Measurements from ENCODE around the gene CD58. TPM values are rescaled to one million over a fixed set of nuclear protein-coding genes. Genes with fewer than 3 reads are reported as not detected.
A peak's percentile ranks its signal among the peaks of the same experiment; 100 is the strongest.
"Not testable (repeated sequence)": the region's sequence is repeated elsewhere in the genome, so short reads cannot be mapped to it uniquely, and the experiment has no call there.

The CD58 gene
- total and polyA plus RNA-seq, 9 of the 15 experiments (the other 6 are each of a cell fraction or from before 2014, with no cell fraction given), result 18.1 to 113 (median 37.4) TPM

DNA sequence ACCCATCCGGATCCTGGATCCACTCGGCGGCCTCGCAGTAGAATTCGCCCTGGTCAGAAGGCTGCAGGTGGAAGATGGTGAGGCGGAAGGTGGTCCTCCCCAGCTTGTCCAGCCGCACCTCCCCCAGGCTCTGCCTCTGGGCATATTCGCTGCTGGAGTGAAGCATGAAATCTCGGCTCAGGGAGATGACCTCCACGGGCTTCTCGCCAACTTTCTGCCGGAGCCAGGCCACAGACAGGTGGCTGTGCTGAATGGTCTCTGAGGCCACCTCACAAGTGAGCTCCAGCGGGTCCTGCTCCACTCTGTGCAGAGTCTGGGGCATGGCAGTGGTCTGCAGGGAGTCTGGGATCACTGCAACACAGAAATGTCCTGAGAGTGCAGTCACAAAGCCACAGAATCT lies 43.0 kb upstream of the CD58 start:
- in situ Hi-C loops (cut with MboI); DNase-seq (ENCODE audit: extremely low read depth in 1 of 4, low spot score in 3 of 4); CTCF ChIA-PET (ENCODE audit: low intra/inter-chr PET ratio); BruUV-seq (replicated peaks); H3K36me3 ChIP-seq (ENCODE audit: control insufficient read depth, insufficient read depth, low read length); H3K9ac ChIP-seq (ENCODE audit: insufficient read depth in 1 of 2, low read depth in 2 of 2, low read length in 2 of 2); H3K27me3 ChIP-seq (ENCODE audit: control insufficient read depth in 2 of 2, insufficient read depth in 2 of 2, low read length in 2 of 2); H3K9me3 ChIP-seq (replicated peaks; ENCODE audit: control insufficient read depth, insufficient read depth, low read depth, low read length); FAIRE-seq; H3K79me2 ChIP-seq (ENCODE audit: control insufficient read depth, insufficient read depth, low read length); H2AFZ ChIP-seq (ENCODE audit: low read depth, low read length); H3K9me1 ChIP-seq (ENCODE audit: control insufficient read depth, insufficient read depth, low read length); POLR2A ChIA-PET; H4K20me1 ChIP-seq (replicated peaks; ENCODE audit: control insufficient read depth, insufficient read depth, low read length); H3K4me1 ChIP-seq (replicated peaks in 1 of 2; ENCODE audit: control insufficient read depth in 2 of 2, insufficient read depth in 2 of 2, low read length in 2 of 2); H3K27ac ChIP-seq (ENCODE audit: extremely low read depth, low read depth, low read length); H3K4me2 ChIP-seq (ENCODE audit: insufficient read depth, low read length); intact Hi-C loops (cut with micrococcal nuclease); ATAC-seq; H3K4me3 ChIP-seq: not testable (repeated sequence)
- 58% methylated on average over 11 of the region's 13 CpGs for WGBS (ENCODE audit: insufficient coverage, low coverage, missing lambda C conversion rate)

GRCh38 chr1:116609801-116610371 lies 39.1 kb upstream of the CD58 start:
- H3K9me3 ChIP-seq (replicated peaks; ENCODE audit: control insufficient read depth, insufficient read depth, low read depth, low read length); ATAC-seq; intact Hi-C loops (cut with micrococcal nuclease); H3K4me1 ChIP-seq (replicated peaks in 1 of 2; ENCODE audit: control insufficient read depth in 2 of 2, insufficient read depth in 2 of 2, low read length in 2 of 2); POLR2A ChIA-PET; H3K9me1 ChIP-seq (ENCODE audit: control insufficient read depth, insufficient read depth, low read length); H3K36me3 ChIP-seq (ENCODE audit: control insufficient read depth, insufficient read depth, low read length); H3K4me3 ChIP-seq; BruUV-seq (replicated peaks); H3K9ac ChIP-seq (ENCODE audit: insufficient read depth in 1 of 2, low read depth in 2 of 2, low read length in 2 of 2); H3K79me2 ChIP-seq (ENCODE audit: control insufficient read depth, insufficient read depth, low read length); H3K4me2 ChIP-seq (ENCODE audit: insufficient read depth, low read length); DNase-seq (ENCODE audit: extremely low read depth in 1 of 4, low spot score in 3 of 4); H2AFZ ChIP-seq (ENCODE audit: low read depth, low read length); H3K27ac ChIP-seq (ENCODE audit: extremely low read depth, low read depth, low read length); H4K20me1 ChIP-seq (replicated peaks; ENCODE audit: control insufficient read depth, insufficient read depth, low read length); in situ Hi-C loops (cut with MboI); H3K27me3 ChIP-seq (ENCODE audit: control insufficient read depth in 2 of 2, insufficient read depth in 2 of 2, low read length in 2 of 2); CTCF ChIA-PET (ENCODE audit: low intra/inter-chr PET ratio): not testable (repeated sequence)
- FAIRE-seq, result peak; percentile 46
- WGBS (ENCODE audit: insufficient coverage, low coverage, missing lambda C conversion rate), result 67% methylated on average over 6 of the region's 6 CpGs
